Naive thymus-derived CD8-positive, alpha-beta T cell (primary cell): ENCODE results near the gene CUEDC1. TPM values are rescaled to one million over a fixed set of nuclear protein-coding genes. Genes with fewer than 3 reads are reported as not detected.

Experiments used
- ATAC-seq, 2 donors: fragments of 150-1000 bp; cut with Tn5 transposase in 1 of 2; sonication (Bioruptor Pico), chemical (Tn5 transposase) in 1 of 2; 1 replicate in 1 of 2; 2 replicates in 1 of 2; pipeline ENCODE4 v1.10.0; 2021; ENCODE audit warnings: mild to moderate bottlenecking in 2 of 2, moderate library complexity in 2 of 2
- POLR2A ChIA-PET: fragments of 350-600 bp; sonication (Branson Sonifier 250); formaldehyde crosslinking; loops from one replicate; lab custom pipeline; 2021; ENCODE audit warnings: antibody characterized with exemption; lab: Charles Lee
- DNase-seq, 10 donors: peaks; one replicate each; pipeline versions ENCODE4 v3.0.0 to v3.0.0-alpha.2; 2020 to 2022
- H3K27ac Mint-ChIP-seq, 10 donors: one replicate each; pipeline ENCODE4 v1.8.0; 2020 to 2022; ENCODE audit warnings: mild to moderate bottlenecking in 10 of 10, mixed read lengths in 10 of 10, moderate library complexity in 4 of 10, inconsistent platforms in 1 of 10
- H3K27me3 Mint-ChIP-seq, 5 donors: one replicate each; pipeline ENCODE4 v1.8.0; 2021 to 2022; ENCODE audit warnings: mixed read lengths in 5 of 5
- H3K36me3 Mint-ChIP-seq, 3 donors: one replicate each; pipeline ENCODE4 v1.8.0; 2020 to 2022; ENCODE audit warnings: mixed read lengths in 3 of 3, mild to moderate bottlenecking in 2 of 3, inconsistent platforms in 1 of 3
- H3K4me1 Mint-ChIP-seq, 4 donors: one replicate each; pipeline ENCODE4 v1.8.0; 2021 to 2022; ENCODE audit warnings: mixed read lengths in 4 of 4
- H3K4me3 Mint-ChIP-seq, 10 donors: one replicate each; pipeline ENCODE4 v1.8.0; 2020 to 2022; ENCODE audit warnings: mild to moderate bottlenecking in 10 of 10, mixed read lengths in 10 of 10, moderate library complexity in 6 of 10, inconsistent platforms in 1 of 10
- H3K9me3 Mint-ChIP-seq, 9 donors: one replicate each; pipeline ENCODE4 v1.8.0; 2020 to 2022; ENCODE audit warnings: mixed read lengths in 9 of 9, mild to moderate bottlenecking in 3 of 9, inconsistent platforms in 1 of 9, moderate library complexity in 1 of 9
- polyA plus RNA-seq, 3 donors: library from polyadenylated mRNA; unstranded; fragments of 300-500 nt; fragmentation: Illumina TruSeq; gene quantifications; one replicate each; pipeline ENCODE4 v1.2.3, GENCODE V29; 2021
- total RNA-seq, 8 experiments: library from RNA in 2 of 8; stranded (reverse) in 2 of 8; gene quantifications; one replicate each; pipeline ENCODE4 v1.2.3 and lab custom pipeline; 2021 to 2026

Gene CUEDC1
- total and polyA plus RNA-seq, 5 experiments from 2014 or later = 0.55 TPM; not detected in 4

GRCh38 chr17:57905875-57906455 lies 49.2 kb downstream of the CUEDC1 start:
- H3K4me1 Mint-ChIP-seq = peaks cover 0 to 28% (median 12%) of the 10 kb centered on the region in 4 donors
- H3K9me3 Mint-ChIP-seq = no peaks in the 10 kb centered on the region
- POLR2A ChIA-PET = no interaction called here
- peaks cover 0 to 1% (median 0%) of the 10 kb centered on the region in 5 donors for H3K27me3 Mint-ChIP-seq
- no peak for DNase-seq
- H3K4me3 Mint-ChIP-seq = no peak overlapping the region
- no peak for ATAC-seq
- no peaks in the 10 kb centered on the region for H3K36me3 Mint-ChIP-seq
- no peak overlapping the region for H3K27ac Mint-ChIP-seq

- ATAC-seq (no peak), DNase-seq (no peak)
- Mint-ChIP-seq H3K27ac (no peak overlapping the region), H3K36me3 (no peaks in the 10 kb centered on the region), H3K9me3 (no peaks in the 10 kb centered on the region), H3K4me1 (peaks cover 3 to 42% (median 12%) of the 10 kb centered on the region in 4 donors), H3K4me3 (no peak overlapping the region), H3K27me3 (peaks cover 0 to 2% (median 0%) of the 10 kb centered on the region in 5 donors)
- POLR2A ChIA-PET = no interaction called here
Measured at GRCh38 chr17:57903961-57904360, 51.3 kb downstream of the CUEDC1 start.

DNA sequence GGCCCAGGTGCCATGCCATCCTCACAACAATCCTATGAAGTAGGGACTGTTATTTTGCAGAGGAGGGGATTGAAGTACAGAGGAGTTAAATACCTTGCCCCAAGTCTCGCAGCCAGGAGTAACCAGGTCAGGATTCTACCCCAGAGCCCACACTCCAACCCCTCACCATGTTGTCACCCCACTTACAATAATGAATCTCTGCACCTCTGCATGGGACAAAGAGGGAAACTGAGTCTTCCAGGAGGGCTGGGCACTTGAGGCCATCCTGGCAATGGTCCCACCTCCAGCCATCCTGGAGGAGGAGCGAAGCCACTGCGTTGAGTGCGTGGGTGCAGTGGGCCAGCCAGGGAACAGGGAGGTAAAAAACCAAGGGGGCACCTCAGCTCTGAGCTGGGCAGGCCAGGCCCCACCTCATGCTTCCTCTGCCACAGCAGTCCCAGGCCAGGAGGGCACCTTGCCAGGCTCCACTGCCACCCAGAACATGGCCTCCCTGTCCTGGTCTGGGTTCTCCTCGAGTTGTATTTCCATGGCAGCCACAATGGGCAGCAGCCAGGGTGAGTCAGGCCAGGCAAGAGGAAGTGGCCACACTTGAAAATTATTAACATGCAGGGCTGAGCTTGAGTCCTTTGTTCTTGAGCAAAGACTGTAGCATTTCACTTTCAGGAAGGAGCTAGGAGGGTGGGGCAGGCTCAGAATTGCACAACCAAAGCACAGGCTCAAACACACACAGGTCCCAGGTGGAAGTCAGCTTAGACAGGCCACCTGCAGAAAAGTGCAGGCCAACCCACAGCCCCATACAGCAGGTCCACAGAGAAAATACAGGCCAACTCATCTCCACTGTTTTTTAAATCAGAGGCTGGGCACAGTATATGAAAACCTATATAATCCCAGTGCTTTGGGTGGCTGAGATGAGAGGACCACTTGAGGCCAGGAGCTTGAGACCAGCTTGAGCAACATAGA lies 52.1 kb downstream of the CUEDC1 start:
- peak overlapping the region in 2 of 10 donors; percentile 36 to 43 for H3K27ac Mint-ChIP-seq
- peaks cover 0 to 2% (median 0%) of the 10 kb centered on the region in 5 donors for H3K27me3 Mint-ChIP-seq
- ATAC-seq = no peak
- peaks cover 3 to 42% (median 12%) of the 10 kb centered on the region in 4 donors for H3K4me1 Mint-ChIP-seq
- no peaks in the 10 kb centered on the region for H3K9me3 Mint-ChIP-seq
- DNase-seq = no peak
- peak overlapping the region in 1 of 10 donors; percentile 15 for H3K4me3 Mint-ChIP-seq
- H3K36me3 Mint-ChIP-seq = no peaks in the 10 kb centered on the region
- POLR2A ChIA-PET = no interaction called here

DNA sequence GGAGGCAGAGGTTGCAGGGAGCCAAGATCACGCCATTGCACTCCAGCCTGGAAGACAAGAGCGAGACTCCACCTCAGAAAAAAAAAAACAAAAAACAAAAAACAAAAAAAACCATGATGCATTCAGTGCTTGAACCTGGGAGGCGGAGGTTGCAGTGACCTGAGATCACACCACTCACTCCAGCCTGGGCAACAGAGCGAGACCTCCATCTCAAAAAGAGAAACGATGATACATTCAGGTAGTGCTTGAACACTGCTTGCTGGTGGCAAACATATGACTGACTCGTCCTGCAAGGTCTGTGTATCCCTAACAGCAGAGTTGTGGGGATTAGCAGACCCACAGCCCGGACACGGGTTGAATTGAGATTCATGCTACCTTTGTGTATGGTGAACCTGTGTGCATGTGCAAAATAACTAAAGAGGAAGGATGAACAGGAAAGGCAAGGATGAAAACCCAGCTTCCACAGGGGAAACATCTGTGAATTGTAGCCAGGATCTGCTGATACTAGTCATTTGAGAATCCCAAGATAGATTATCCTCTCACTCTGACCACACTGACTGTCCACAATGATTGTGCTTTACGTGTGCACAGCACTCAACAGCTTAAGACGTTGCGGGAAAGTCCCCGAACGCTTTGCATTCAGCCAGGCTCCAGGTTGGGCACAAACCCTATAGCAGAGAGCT lies 53.0 kb downstream of the CUEDC1 start:
- Mint-ChIP-seq H3K4me1 (peaks cover 3 to 42% (median 12%) of the 10 kb centered on the region in 4 donors), H3K27ac (peak overlapping the region in 1 of 10 donors; percentile 65), H3K27me3 (peaks cover 0 to 2% (median 0%) of the 10 kb centered on the region in 5 donors), H3K36me3 (no peaks in the 10 kb centered on the region), H3K9me3 (no peaks in the 10 kb centered on the region), H3K4me3 (no peak overlapping the region)
- no peak for ATAC-seq
- POLR2A ChIA-PET = no interaction called here
- DNase-seq = no peak

- ATAC-seq (no peak), DNase-seq (no peak)
- Mint-ChIP-seq H3K27ac (peak overlapping the region in 1 of 10 donors; percentile 31), H3K9me3 (no peaks in the 10 kb centered on the region), H3K4me3 (no peak overlapping the region), H3K4me1 (peaks cover 3 to 42% (median 12%) of the 10 kb centered on the region in 4 donors), H3K36me3 (no peaks in the 10 kb centered on the region), H3K27me3 (peaks cover 0 to 2% (median 0%) of the 10 kb centered on the region in 5 donors)
- POLR2A ChIA-PET = no interaction called here
Measured at GRCh38 chr17:57900991-57901743, 54.0 kb downstream of the CUEDC1 start.

DNA sequence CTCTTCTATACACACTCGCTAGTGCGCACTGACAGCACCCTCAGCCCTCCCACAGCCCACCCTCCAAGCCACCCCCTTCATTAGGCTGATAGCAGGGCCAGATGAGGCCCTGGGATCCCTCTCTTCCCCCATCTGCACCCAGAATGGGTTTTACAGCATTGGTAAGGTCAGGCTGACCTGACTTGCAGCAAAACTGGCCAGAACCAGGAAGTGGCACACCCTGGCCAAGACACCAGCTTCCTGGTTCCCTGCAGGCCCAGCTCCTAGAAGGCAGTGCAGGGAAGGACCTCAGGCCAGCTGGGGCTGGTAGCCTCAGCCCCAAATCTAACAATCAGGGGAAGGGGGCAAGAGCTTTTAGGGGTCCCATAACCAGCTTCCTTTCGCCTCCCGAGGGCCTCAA lies 55.4 kb downstream of the CUEDC1 start:
- H3K27ac Mint-ChIP-seq = peak overlapping the region in 3 of 10 donors; percentile 33 to 86 (median 49)
- no peaks in the 10 kb centered on the region for H3K9me3 Mint-ChIP-seq
- POLR2A ChIA-PET = no interaction called here
- H3K36me3 Mint-ChIP-seq = no peaks in the 10 kb centered on the region
- ATAC-seq (no peak), DNase-seq (no peak)
- peaks cover 3 to 35% (median 12%) of the 10 kb centered on the region in 4 donors for H3K4me1 Mint-ChIP-seq
- peaks cover 0 to 2% (median 0%) of the 10 kb centered on the region in 5 donors for H3K27me3 Mint-ChIP-seq
- H3K4me3 Mint-ChIP-seq = no peak overlapping the region

DNA sequence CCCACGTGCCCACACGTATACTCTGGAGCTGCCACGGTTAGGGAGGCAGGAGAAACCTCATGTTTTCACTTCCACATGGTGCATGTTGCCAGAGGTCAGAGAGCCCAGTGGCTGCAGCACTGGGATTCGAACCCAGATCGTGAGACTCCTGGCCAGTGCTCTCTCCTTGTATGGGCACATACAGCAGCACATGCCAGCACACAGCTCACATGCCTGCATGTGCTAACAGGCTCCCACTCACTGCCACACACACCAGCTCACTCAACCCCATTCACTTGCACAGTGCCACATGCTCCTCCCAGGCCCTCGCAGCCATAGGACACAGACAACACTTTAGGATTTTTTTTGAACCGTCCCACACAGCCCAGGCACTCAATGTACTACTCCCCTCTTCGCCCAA lies 55.8 kb downstream of the CUEDC1 start:
- no peaks in the 10 kb centered on the region for H3K36me3 Mint-ChIP-seq
- peaks cover 0 to 2% (median 0%) of the 10 kb centered on the region in 5 donors for H3K27me3 Mint-ChIP-seq
- H3K4me3 Mint-ChIP-seq = no peak overlapping the region
- POLR2A ChIA-PET = no interaction called here
- DNase-seq = no peak
- no peak for ATAC-seq
- H3K4me1 Mint-ChIP-seq = peaks cover 3 to 35% (median 12%) of the 10 kb centered on the region in 4 donors
- H3K9me3 Mint-ChIP-seq = no peaks in the 10 kb centered on the region
- H3K27ac Mint-ChIP-seq = peak overlapping the region in 4 of 10 donors; percentile 21 to 86 (median 58)

DNA sequence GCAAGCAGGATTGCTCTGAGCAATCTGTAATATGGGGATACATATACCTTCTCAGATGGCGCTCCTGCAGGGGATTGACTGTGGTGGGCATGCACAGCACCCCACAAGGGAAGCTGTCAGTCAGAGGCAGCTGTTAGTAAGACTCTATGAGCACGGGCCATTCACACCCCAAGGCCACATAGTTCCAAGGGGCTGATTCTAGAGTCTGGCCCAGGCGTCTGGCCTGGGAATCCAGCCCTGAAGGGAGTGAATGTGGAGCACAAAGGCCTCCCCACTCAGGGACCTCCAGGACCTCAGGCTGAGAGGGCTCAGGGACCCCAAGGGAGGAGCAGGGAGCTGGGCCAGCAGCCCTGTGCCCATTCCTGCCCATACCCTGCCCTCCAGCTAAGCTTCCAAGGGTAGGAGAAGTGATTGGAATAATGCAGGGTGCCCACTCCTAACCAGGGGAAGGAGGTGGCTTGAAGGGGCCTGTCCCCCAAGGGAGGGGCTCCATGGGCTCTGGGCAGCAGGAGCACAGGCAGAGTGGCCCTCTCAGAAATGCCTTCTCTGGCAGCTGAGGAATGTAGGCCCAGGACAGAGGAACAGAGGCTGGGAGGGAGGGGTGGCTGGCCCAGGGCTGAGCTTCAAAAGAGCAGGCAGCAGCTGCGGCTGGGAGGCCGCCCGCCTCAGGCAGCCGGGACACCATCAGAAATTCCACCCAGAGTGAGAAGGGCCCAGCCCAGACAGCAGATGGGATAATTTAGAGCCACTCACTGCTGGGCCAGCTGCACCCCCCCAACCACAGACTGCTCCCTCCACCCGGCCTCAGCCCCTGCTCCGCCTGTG lies 56.5 kb downstream of the CUEDC1 start:
- no peak overlapping the region for H3K4me3 Mint-ChIP-seq
- no peaks in the 10 kb centered on the region for H3K36me3 Mint-ChIP-seq
- POLR2A ChIA-PET = no interaction called here
- DNase-seq (no peak), ATAC-seq (no peak)
- no peak overlapping the region for H3K27ac Mint-ChIP-seq
- H3K4me1 Mint-ChIP-seq = peaks cover 3 to 29% (median 10%) of the 10 kb centered on the region in 4 donors
- peaks cover 0 to 2% (median 0%) of the 10 kb centered on the region in 5 donors for H3K27me3 Mint-ChIP-seq
- no peaks in the 10 kb centered on the region for H3K9me3 Mint-ChIP-seq

DNA sequence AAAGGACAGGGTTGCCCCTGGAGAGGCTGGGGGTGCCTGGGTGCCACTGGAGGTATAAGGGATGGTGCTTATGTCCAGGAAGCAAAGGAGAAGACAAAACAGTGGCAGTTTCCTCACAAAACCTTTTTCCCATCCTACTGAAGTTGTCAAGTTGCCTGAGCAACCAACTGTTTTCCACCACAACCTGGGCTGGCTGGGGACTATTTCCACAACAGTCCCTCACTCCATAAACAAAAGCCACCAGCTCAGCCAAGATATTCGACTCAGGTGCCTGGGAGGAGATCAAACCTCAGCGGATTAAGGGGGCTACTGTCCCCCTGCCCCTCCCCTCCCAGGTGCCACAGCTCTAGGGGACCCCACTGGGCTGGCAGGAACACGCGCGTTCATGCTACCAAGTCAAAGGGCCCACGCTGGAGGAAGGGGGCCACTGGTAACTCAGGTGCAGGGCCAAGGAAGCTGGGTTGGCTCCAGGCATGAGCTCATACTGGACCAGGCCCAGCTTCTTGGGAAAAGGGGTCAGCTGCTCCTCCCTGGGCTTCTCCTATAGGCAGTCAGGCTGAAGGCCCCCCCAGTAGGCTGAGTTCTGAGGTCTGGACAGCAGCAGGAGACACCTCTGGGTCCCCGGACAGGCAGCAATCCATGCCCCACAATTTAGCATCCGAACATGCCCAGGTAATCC lies 59.7 kb downstream of the CUEDC1 start:
- ATAC-seq = no peak
- no peak for DNase-seq
- no peaks in the 10 kb centered on the region for H3K9me3 Mint-ChIP-seq
- H3K4me1 Mint-ChIP-seq = peaks cover 3 to 24% (median 11%) of the 10 kb centered on the region in 4 donors
- no peak overlapping the region for H3K4me3 Mint-ChIP-seq
- POLR2A ChIA-PET = no interaction called here
- no peak overlapping the region for H3K27ac Mint-ChIP-seq
- H3K36me3 Mint-ChIP-seq = no peaks in the 10 kb centered on the region
- H3K27me3 Mint-ChIP-seq = peaks cover 0 to 9% (median 6%) of the 10 kb centered on the region in 5 donors

DNA sequence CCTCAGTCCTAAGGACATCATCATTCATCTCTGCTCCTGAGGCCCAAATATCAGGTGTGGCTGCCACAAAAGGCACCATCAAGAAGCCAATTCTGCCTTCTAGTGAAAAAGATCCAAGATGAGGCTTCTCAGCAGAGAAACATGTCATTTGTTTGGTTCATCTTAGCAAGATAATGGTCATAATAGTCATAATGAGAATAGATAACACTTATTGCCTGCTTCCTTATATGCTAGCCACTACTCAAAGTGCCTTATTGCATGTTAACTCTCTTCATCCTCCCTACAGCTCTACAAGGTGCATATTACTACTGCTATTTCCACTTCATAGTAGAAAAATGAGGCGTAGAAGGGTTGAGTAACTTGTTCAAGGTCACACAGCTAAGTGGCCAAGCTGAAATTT lies 60.4 kb downstream of the CUEDC1 start:
- H3K4me1 Mint-ChIP-seq = peaks cover 3 to 18% (median 11%) of the 10 kb centered on the region in 4 donors
- POLR2A ChIA-PET = interaction anchor here (0.5 kb wide), 1 partner anchor 458 kb away, joined by 3 read pairs; no protein-coding TSS in a partner anchor
- no peak overlapping the region for H3K27ac Mint-ChIP-seq

More for the DNA sequence above, 60.4 kb downstream of the CUEDC1 start:
- peaks cover 0 to 9% (median 6%) of the 10 kb centered on the region in 5 donors for H3K27me3 Mint-ChIP-seq
- no peak for ATAC-seq
- H3K4me3 Mint-ChIP-seq = no peak overlapping the region
- no peaks in the 10 kb centered on the region for H3K36me3 Mint-ChIP-seq
- no peaks in the 10 kb centered on the region for H3K9me3 Mint-ChIP-seq
- no peak for DNase-seq
